HG02610 (cell line): Measurements from ENCODE around the gene RAB30.
A peak's percentile ranks its signal among the peaks of the same experiment; 100 is the strongest.
"Not testable (repeated sequence)": the region's sequence is repeated elsewhere in the genome, so short reads cannot be mapped to it uniquely, and the experiment has no call there.

Source experiments
- ATAC-seq: cut with Tn5 transposase; IDR thresholded peaks from one replicate; pipeline ENCODE4 v1.9.1; 2021; ENCODE audit warnings: mild to moderate bottlenecking, moderate library complexity; ENCODE audit not compliant: unreplicated experiment

Gene RAB30

GRCh38 chr11:82988936-82989627 lies 82.6 kb downstream of the RAB30 start:
- no peak for ATAC-seq

DNA sequence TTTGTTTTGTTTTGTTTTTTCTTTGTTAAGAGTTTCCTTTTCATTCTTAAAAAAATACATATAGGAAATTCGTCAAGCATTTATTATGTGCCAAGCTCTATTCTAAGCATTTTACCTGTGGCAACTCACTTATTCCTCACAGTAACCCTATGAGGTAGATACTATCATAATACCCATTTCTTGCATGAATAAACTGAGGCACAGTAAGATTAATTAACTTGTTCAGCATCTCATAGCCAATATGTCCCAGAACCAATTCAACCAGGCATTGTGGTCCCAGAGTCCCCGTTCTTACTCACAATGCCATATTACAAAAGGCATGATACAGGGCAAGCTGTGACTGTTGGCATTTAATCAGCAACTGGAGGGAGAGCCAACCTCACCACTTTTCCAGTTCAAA lies 83.7 kb downstream of the RAB30 start:
- ATAC-seq = no peak

DNA sequence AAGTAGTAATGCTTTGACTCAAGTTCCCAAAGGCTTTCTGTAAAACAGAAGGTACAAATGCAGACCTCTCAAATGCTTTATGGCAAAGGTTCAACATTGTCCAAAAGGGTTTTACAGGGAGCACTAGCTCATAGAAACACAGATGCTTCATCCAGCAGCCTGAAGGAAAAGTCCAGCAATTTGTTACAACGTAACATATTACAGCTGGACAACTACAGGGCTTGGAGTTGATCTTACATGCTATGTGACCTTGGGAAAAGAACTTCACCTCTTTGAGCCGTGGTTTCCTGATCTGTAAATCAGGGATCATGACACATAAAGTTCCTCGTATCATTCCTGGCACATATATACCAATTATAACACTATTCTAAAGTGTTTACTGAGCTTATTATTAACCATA lies 85.3 kb downstream of the RAB30 start:
- no peak for ATAC-seq

GRCh38 chr11:82981852-82982251 lies 89.8 kb downstream of the RAB30 start:
- ATAC-seq = no peak

- ATAC-seq = no peak
These were observed 90.8 kb downstream of the RAB30 start for GRCh38 chr11:82980947-82981346.

DNA sequence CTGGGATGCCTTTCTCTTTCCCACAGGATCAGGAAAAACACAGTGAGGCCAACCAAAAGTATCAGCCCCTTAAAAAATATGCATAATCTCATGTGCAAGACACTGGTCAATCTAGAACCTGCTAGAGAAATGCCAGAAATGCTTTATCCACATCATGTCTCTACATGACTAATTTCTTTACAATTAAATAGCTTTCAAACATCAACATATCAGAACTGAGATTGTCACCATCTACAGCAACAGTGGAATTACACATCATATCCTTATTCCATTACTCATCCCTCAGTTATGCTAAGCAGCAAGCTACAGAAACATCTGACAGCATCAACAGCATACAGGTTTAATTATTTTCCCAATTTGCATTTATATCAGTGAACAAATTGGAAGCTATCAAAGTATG lies 91.4 kb downstream of the RAB30 start:
- ATAC-seq = no peak

GRCh38 chr11:82979824-82980223 lies 91.9 kb downstream of the RAB30 start:
- ATAC-seq = no peak

DNA sequence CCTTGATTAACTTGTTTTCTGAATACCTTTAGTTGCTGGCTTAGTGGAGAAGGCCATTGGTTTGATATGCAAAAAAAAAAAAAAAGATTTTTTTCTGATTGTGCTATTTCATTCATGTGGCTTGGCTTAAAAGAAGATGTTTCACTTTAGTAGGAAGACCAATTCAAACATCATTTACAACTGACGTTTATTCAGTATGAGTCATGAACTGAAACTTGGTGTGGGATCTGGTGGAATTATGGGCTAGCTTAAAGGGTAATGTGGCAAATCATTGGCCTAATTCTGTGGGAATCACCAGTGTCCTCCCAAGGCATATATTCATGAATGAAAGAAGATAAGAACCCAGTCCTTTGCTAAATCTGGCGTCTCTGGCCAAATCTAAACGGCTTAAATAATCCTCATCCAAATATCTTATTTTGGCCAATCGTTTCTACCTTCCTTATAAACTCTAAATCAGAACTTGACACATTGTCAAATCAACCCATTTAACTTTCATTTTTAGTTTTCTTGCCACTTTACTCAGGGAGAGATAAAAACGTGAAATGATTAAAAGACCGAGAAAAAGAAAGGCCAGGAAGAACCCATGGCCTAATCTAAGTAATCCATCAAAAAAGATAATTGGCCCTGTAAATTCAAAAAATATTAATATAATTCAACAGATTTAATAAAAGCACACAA lies 93.1 kb downstream of the RAB30 start:
- peak; percentile 70 for ATAC-seq

DNA sequence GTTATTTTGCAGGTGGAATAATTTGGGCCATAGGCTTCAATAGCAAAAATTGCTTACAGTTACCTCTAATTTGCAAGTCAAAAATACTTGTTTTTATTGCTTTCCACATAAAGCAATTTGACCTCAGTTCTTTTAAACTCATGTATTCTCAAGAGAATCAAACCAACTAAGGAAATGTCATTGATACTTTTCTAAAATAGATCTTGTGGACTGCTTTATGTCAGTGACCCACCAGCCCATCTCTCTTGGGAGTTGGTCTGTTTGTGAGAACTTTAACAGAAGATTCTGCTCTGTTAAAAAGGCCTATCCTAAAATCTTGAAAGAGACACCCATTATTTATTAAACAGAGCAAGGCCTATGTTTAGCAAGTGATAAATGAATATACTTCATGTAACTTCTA lies 94.9 kb downstream of the RAB30 start:
- no peak for ATAC-seq

DNA sequence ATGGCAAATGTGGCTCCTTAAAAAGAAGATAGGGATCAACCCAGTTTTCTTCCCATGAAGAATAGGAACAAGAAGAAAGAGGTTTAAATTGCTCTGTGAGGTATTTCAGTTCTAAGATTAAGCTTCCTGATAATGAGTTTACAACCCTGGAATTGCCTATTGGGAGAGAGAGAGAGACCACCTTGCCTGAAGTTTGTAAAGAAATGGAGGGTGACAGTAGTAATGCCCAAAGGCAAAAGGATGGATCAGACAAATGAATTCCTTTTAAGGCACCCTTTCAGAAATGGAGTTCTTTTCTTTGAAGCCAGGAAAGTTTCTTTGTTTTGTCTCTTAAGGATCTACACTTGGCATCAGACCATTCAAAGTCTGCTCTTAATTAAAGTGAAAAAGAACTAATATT lies 95.8 kb downstream of the RAB30 start:
- no peak for ATAC-seq

DNA sequence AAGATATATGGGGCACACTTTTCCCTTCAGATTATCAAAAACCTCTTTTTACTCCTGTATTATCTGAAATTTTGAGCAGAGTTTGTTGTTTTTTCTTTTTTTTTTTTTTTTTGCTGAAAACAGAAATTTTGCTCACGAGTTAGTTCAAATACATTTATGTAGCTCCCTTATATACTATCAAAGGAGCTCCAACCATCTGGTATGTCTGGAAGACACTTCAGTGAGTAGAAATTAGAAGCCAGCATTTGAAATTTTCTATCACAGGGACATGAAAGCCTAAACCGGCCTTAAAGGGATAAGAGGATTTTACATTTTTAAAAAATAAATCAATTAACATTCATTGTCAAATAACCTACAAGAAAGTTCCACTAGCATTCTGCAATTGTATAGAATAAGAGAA lies 96.8 kb downstream of the RAB30 start:
- no peak for ATAC-seq

DNA sequence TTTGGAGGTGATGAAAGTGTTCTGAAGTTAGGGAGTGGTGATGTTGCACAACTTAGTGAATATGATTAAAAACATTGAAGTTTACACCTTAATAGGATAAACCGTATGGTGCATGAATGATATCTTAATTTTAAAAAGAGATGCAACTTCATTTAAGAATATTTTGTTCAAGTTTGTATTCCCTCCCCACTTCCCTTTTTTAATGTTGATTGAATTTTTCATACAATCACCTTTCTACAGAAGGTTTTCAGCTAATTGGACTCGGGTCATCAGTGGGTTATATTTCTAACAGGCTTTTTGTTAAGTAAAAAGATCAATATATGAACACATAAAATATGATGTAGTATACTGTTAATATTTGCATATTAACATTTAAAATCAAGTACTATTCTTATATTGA lies 97.6 kb downstream of the RAB30 start:
- no peak for ATAC-seq

DNA sequence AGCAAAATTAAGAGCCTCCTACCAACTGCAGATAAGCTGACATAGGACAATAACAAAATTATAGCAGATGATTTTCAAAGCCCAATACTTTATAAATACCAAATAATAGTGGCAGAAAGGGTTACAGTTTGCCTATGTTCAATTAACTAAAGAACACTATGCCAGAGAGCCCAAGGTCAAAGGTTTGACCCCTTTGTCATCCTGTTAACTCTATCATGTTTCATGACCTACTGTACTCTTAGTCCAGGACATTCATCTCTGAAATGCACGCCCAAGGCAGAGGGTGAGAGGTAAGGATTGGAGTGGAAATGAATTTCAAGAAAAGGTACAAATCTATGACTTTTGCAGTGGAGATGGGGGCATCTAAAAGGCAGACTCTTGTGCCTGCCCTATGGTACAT lies 99.6 kb downstream of the RAB30 start:
- no peak for ATAC-seq

DNA sequence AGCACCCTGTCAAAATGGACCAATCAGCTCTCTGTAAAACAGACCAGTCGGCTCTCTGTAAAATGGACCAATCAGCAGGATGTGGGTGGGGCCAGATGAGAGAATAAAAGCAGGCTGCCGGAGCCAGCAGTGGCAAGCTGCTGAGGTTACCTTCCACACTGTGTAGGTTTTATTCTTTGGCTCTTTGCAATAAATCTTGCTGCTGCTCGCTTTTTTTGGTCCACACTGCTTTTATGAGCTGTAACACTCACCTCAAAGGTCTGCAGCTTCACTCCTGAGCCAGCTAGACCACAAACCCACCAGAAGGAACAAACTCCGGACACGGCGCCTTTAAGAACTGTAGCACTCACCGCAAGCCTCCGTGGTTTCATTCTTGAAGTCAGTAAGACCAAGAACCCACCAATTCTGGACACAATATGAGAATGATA lies 100.2 kb downstream of the RAB30 start:
- ATAC-seq = not testable (repeated sequence)

DNA sequence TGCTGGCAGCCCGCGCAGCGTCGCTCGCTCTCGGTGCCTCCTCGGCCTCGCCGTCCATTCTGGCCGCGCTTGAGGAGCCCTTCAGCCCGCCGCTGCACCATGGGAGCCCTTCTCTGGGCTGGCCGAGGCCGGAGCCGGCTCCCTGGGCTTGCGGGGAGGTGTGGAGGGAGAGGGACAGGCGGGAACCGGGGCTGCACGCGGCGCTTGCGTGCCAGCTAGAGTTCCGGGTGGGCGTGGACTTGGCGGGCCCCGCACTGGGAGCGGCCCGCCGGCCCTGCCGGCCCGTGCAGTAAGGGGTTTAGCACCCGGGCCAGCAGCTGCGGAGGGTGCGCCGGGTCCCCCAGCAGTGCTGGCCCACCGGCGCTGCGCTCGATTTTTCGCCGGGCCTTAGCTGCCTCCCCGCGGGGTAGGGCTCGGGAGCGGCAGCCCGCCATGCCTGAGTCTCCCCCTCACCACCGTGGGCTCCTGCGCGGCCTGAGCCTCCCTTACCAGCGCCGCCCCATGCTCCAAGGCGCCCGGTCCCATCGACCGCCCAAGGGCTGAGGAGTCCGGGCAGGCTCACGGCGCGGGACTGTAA lies 101.1 kb downstream of the RAB30 start:
- ATAC-seq = not testable (repeated sequence)

DNA sequence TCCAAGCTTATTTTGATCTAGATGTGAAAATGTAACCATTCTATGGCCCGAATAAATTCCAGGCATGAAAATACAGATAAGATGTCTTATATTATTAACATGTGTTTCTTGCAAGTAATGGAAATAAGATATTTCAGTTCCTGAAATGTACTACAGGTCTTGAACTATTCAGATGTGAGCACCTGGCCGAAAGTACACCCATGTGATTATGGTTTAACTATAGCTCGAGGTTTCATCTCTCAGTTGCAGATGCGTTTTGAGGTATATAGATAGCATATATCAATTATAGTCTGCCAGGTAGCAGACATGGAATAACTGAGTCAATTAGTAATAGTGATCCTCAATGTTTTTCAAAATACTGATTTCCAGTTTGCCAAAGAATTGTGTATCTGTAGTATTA lies 101.9 kb downstream of the RAB30 start:
- ATAC-seq = peak; percentile 92

DNA sequence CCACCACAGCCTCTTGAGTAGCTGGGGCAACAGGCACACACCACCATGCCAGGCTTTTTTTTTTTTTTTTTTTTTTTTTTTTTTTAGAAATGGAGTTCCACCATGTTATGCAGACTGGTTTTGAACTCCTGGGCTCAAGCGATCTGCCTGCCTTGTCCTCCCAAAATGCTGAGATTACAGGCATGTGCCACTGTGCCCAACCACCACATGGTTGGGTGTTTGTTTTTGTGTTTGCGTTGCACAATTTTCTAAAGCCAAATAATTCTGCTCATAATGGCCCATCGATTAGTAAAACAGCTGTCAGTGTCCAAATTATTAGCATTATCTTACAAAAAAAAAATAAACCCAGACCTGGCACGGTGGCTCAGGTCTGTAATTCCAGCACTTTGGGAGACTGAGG lies 104.3 kb downstream of the RAB30 start:
- ATAC-seq = no peak

- not testable (repeated sequence) for ATAC-seq
These were observed 109.7 kb downstream of the RAB30 start for GRCh38 chr11:82962021-82962420.

GRCh38 chr11:82960779-82961143 lies 110.9 kb downstream of the RAB30 start:
- peak; percentile 14 for ATAC-seq

DNA sequence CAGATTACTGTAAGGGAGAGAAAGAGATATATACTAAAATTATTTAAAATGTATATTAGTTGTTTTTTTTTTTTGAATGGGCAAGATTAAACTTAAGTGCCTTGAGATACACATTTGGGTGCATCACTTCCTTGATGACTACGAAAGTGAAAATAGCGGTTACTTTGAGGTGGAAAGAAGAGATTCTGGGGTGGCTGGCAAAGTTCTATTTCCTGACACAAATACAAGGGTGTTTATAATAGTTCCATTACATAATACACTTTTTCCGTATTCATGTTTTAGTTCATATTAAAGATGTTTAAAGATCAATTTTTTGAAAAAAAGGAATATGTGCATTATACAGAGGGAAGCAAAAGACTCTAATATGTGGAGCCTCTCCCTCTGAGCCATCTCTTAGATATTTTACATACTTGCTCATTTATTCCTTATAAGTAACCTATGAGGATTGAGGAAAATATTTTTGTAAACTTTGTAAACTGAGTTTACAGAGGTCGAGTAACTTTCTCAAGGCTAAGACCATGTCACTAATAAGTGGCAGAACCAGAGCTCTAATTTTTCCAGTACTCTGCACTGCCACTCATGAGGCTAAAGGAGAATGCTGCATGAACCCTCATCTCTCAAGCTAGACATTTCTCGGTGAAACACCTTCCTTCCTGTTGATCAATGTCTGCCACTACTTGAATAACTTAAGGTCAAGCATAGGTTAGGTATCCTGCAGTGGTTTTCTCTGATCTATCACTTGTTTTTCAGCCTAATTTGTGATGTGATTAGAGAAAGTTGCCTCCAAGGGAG lies 111.5 kb downstream of the RAB30 start:
- peak; percentile 92 for ATAC-seq

DNA sequence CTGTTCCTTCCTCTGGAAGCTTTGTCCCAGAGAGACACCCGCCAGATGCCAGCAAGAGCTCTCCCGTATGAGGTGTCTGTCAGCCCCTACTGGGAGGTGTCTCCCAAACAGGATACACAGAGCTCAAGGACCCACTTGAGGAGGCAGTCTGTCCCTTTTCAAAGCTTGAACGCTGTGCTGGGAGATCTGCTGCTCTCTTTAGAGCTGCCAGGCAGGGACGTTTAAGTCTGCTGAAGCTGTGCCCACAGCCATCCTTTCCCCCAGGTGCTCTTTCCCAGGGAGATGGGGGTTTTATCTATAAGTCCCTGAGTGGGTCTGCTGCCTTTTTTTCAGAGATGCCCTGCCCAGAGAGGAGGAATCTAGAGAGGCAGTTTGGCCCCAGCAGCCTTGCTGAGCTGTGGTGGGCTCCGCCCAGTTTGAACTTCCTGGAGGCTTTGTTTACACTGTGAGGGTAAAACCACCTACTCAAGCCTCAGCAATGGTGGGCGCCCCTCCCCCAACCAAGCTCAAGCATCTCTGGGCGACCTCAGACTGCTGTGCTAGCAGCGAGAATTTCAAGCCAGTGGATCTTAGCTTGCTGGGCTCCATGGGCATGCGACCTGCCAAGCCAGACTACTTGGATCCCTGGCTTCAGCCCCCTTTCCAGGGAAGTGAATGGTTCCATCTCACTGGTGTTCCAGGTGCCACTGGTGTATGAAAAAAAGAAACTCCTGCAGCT lies 115.8 kb downstream of the RAB30 start:
- ATAC-seq = not testable (repeated sequence)
